ENCODE results near the gene MCTP1.

The MCTP1 gene

GRCh38 chr5:95076395-95077185 lies 208.3 kb downstream of the MCTP1 start:
- Histone ChIP-seq H3K27me3 (ENCODE audit: insufficient read depth, poor library complexity, severe bottlenecking) (no peaks in the 10 kb centered on the region), H3K4me3 (replicated peaks; ENCODE audit: insufficient read depth, low read length) (no peak overlapping the region), H3K27ac (replicated peaks) (no peak overlapping the region)
- no peak for TF ChIP-seq POLR2AphosphoS5 (IDR thresholded peaks at IDR 0.05; ENCODE audit: low read depth)
- no peak for TF ChIP-seq REST (IDR thresholded peaks at IDR 0.05; ENCODE audit: insufficient replicate concordance, low read depth)
- TF ChIP-seq SPI1 (IDR thresholded peaks at IDR 0.05; ENCODE audit: borderline replicate concordance, low read depth), result no peak
- TF ChIP-seq CTCF (IDR thresholded peaks at IDR 0.05; ENCODE audit: insufficient read depth, low read length), result no peak
- no peak for DNase-seq (ENCODE audit: low read depth in 1 of 2, low spot score in 1 of 2)

GRCh38 chr5:95075111-95075510 lies 209.8 kb downstream of the MCTP1 start:
- Histone ChIP-seq H3K27ac (replicated peaks) (no peak overlapping the region), H3K4me3 (replicated peaks; ENCODE audit: insufficient read depth, low read length) (no peak overlapping the region), H3K27me3 (ENCODE audit: insufficient read depth, poor library complexity, severe bottlenecking) (no peaks in the 10 kb centered on the region)
- TF ChIP-seq REST (IDR thresholded peaks at IDR 0.05; ENCODE audit: insufficient replicate concordance, low read depth) (no peak), CTCF (IDR thresholded peaks at IDR 0.05; ENCODE audit: insufficient read depth, low read length) (no peak), SPI1 (IDR thresholded peaks at IDR 0.05; ENCODE audit: borderline replicate concordance, low read depth) (no peak), POLR2AphosphoS5 (IDR thresholded peaks at IDR 0.05; ENCODE audit: low read depth) (no peak), GABPA (IDR thresholded peaks at IDR 0.05; ENCODE audit: low read depth) (no peak)
- no peak for DNase-seq (ENCODE audit: low read depth in 1 of 2, low spot score in 1 of 2)

- Histone ChIP-seq H3K27me3 (ENCODE audit: insufficient read depth, poor library complexity, severe bottlenecking) (no peaks in the 10 kb centered on the region), H3K4me3 (replicated peaks; ENCODE audit: insufficient read depth, low read length) (no peak overlapping the region), H3K27ac (replicated peaks) (no peak overlapping the region)
- DNase-seq (ENCODE audit: low read depth in 1 of 2, low spot score in 1 of 2), result no peak
- TF ChIP-seq CTCF (IDR thresholded peaks at IDR 0.05; ENCODE audit: insufficient read depth, low read length), result no peak
- no peak for TF ChIP-seq POLR2AphosphoS5 (IDR thresholded peaks at IDR 0.05; ENCODE audit: low read depth)
- no peak for TF ChIP-seq REST (IDR thresholded peaks at IDR 0.05; ENCODE audit: insufficient replicate concordance, low read depth)
These were observed 212.6 kb downstream of the MCTP1 start for GRCh38 chr5:95072281-95072680.
